IMR-90 (cell line): ENCODE results near the gene DLGAP4. TPM values are rescaled to one million over a fixed set of nuclear protein-coding genes. Genes with fewer than 3 reads are reported as not detected.

Experiments
- ATAC-seq: fragments of 200-7000 bp; cut with Tn5 transposase; 2 replicates; pipeline ENCODE4 v1.9.1; 2020; ENCODE audit warnings: low read depth, mild to moderate bottlenecking, moderate library complexity
- BruUV-seq: library from RNA; stranded (reverse); fragments of 400-500 nt; replicated peaks from 2 replicates; lab custom pipeline; 2021; lab: Mats Ljungman, UMichigan
- CTCF ChIA-PET: fragments of 300-600 bp; formaldehyde crosslinking; extraction: SDS; loops from one replicate; lab custom pipeline; 2021; ENCODE audit warnings: antibody characterized with exemption; lab: Yijun Ruan, JAX
- POLR2A ChIA-PET: fragments of 300-600 bp; sonication (Branson Sonifier 250); formaldehyde crosslinking; loops from one replicate; lab custom pipeline; 2022; ENCODE audit warnings: antibody characterized with exemption; ENCODE audit not compliant: unreplicated experiment; lab: Charles Lee
- DNase-seq: peaks from one replicate; pipeline ENCODE4 v3.0.0; 2013
- H2AFZ ChIP-seq: replicated peaks from 2 replicates; pipeline ENCODE3; 2013; ENCODE audit warnings: low read length, mild to moderate bottlenecking; ENCODE audit not compliant: poor library complexity
- H2AK5ac ChIP-seq: 2 replicates; pipeline ENCODE4 v1.6.1; 2013; ENCODE audit warnings: low read depth, low read length, inconsistent platforms
- H2AK9ac ChIP-seq: replicated peaks from 2 replicates; pipeline ENCODE3; 2013; ENCODE audit warnings: mild to moderate bottlenecking, low read depth, low read length, moderate library complexity; ENCODE audit not compliant: poor library complexity
- H2BK120ac ChIP-seq: 2 replicates; pipeline ENCODE4 v1.6.1; 2013; ENCODE audit warnings: low read depth, low read length, inconsistent platforms
- H2BK15ac ChIP-seq: 3 replicates; pipeline ENCODE4 v1.6.1; 2013; ENCODE audit warnings: low read depth, low read length, inconsistent platforms
- H2BK20ac ChIP-seq: 2 replicates; pipeline ENCODE4 v1.6.1; 2013; ENCODE audit warnings: low read depth, mild to moderate bottlenecking, inconsistent platforms, low read length, moderate library complexity
- H2BK5ac ChIP-seq: 2 replicates; pipeline ENCODE4 v1.6.1; 2013; ENCODE audit warnings: mild to moderate bottlenecking, low read depth, low read length, inconsistent platforms; ENCODE audit not compliant: poor library complexity, severe bottlenecking
- H3K14ac ChIP-seq: replicated peaks from 2 replicates; pipeline ENCODE4 v1.6.1; 2013; ENCODE audit warnings: low read depth, low read length, inconsistent platforms
- H3K18ac ChIP-seq: 2 replicates; pipeline ENCODE4 v1.6.1; 2013; ENCODE audit warnings: low read depth, low read length, control low read depth
- H3K23ac ChIP-seq: 2 replicates; pipeline ENCODE4 v1.6.1; 2013; ENCODE audit warnings: low read depth, low read length, inconsistent platforms
- H3K27ac ChIP-seq: 2 replicates; pipeline ENCODE4 v1.5.1; 2013; ENCODE audit warnings: mild to moderate bottlenecking, control low read depth, low read length; ENCODE audit not compliant: insufficient read depth
- H3K27me3 ChIP-seq: 2 replicates; pipeline ENCODE4 v1.6.1; 2013; ENCODE audit warnings: low read length; ENCODE audit not compliant: control insufficient read depth, insufficient read depth
- H3K36me3 ChIP-seq: 2 replicates; pipeline ENCODE4 v1.6.1; 2013; ENCODE audit warnings: low read length, mixed read lengths; ENCODE audit not compliant: control insufficient read depth, insufficient read depth
- H3K4ac ChIP-seq: 2 replicates; pipeline ENCODE4 v1.6.1; 2013; ENCODE audit warnings: low read depth, low read length, inconsistent platforms
- H3K4me1 ChIP-seq: 2 replicates; pipeline ENCODE4 v1.6.1; 2013; ENCODE audit warnings: low read length, mixed read lengths; ENCODE audit not compliant: control insufficient read depth, insufficient read depth
- H3K4me2 ChIP-seq: 2 replicates; pipeline ENCODE4 v1.6.1; 2013; ENCODE audit warnings: low read depth, mild to moderate bottlenecking, control low read depth, low read length, moderate library complexity
- H3K4me3 ChIP-seq: 2 replicates; pipeline ENCODE4 v1.5.1; 2013; ENCODE audit warnings: low read depth, mild to moderate bottlenecking, control low read depth, low read length, moderate library complexity; ENCODE audit not compliant: insufficient read depth
- H3K56ac ChIP-seq: 2 replicates; pipeline ENCODE4 v1.6.1; 2013; ENCODE audit warnings: low read length, inconsistent platforms; ENCODE audit not compliant: insufficient read depth; ENCODE audit errors: extremely low read depth
- H3K79me1 ChIP-seq, 2 experiments: 2 replicates each; pipeline ENCODE4 v1.6.1; 2013; ENCODE audit warnings: low read length in 2 of 2, inconsistent platforms in 1 of 2, low read depth in 1 of 2
- H3K9ac ChIP-seq: 2 replicates; pipeline ENCODE4 v1.6.1; 2013; ENCODE audit warnings: low read depth, low read length, control low read depth
- H3K9me1 ChIP-seq: 2 replicates; pipeline ENCODE4 v1.6.1; 2013; ENCODE audit warnings: low read length, inconsistent platforms; ENCODE audit not compliant: insufficient read depth
- H3K9me3 ChIP-seq: 2 replicates; pipeline ENCODE4 v1.6.1; 2013; ENCODE audit warnings: low read length; ENCODE audit not compliant: control insufficient read depth, insufficient read depth
- H4K20me1 ChIP-seq: 2 replicates; pipeline ENCODE4 v1.6.1; 2013; ENCODE audit warnings: low read length, inconsistent platforms; ENCODE audit not compliant: insufficient read depth
- H4K5ac ChIP-seq: 2 replicates; pipeline ENCODE4 v1.6.1; 2013; ENCODE audit warnings: mild to moderate bottlenecking, low read depth, low read length, control low read depth
- H4K8ac ChIP-seq, 2 experiments: 2 replicates each; pipeline ENCODE4 v1.6.1; 2013; ENCODE audit warnings: low read depth in 2 of 2, low read length in 2 of 2, control low read depth in 1 of 2, inconsistent platforms in 1 of 2
- H4K91ac ChIP-seq: 2 replicates; pipeline ENCODE4 v1.6.1; 2013; ENCODE audit warnings: low read depth, low read length, inconsistent platforms; ENCODE audit not compliant: insufficient read depth
- BHLHE40 ChIP-seq: fragments of 150-350 bp; IDR thresholded peaks from 2 replicates; pipeline ENCODE4 v1.6.1; 2016; ENCODE audit warnings: mild to moderate bottlenecking, low read depth, low read length
- CEBPB ChIP-seq: IDR thresholded peaks from 2 replicates; pipeline ENCODE4 v1.6.1; 2012; ENCODE audit warnings: low read depth, low read length, improper control_type of control experiment
- CTCF ChIP-seq: conservative IDR thresholded peaks from 2 replicates; pipeline ENCODE4 v1.5.1; 2012; ENCODE audit warnings: mild to moderate bottlenecking, low read depth, low read length, improper control_type of control experiment
- FOS ChIP-seq: fragments of 150-350 bp; IDR thresholded peaks from 2 replicates; pipeline ENCODE4 v1.6.1; 2016; ENCODE audit warnings: low read depth, low read length
- MAFK ChIP-seq: IDR thresholded peaks from 2 replicates; pipeline ENCODE4 v1.6.1; 2012; ENCODE audit warnings: low read depth, low read length, improper control_type of control experiment
- NFE2L2 ChIP-seq: fragments of 150-350 bp; IDR thresholded peaks from 2 replicates; pipeline ENCODE4 v1.6.1; 2016; ENCODE audit warnings: low read depth, mild to moderate bottlenecking, low read length
- POLR2A ChIP-seq: IDR thresholded peaks from 2 replicates; pipeline ENCODE4 v1.6.1; 2012; ENCODE audit warnings: mild to moderate bottlenecking, low read depth, low read length
- RAD21 ChIP-seq: IDR thresholded peaks from 2 replicates; pipeline ENCODE4 v1.6.1; 2012; ENCODE audit warnings: low read length, improper control_type of control experiment
- RFX5 ChIP-seq: IDR thresholded peaks from 2 replicates; pipeline ENCODE4 v1.8.0; 2012; ENCODE audit warnings: low read depth, mild to moderate bottlenecking, low read length, moderate library complexity
- SMC3 ChIP-seq: fragments of 150-350 bp; IDR thresholded peaks from 2 replicates; pipeline ENCODE4 v1.6.1; 2016; ENCODE audit warnings: low read depth, mild to moderate bottlenecking, antibody characterized with exemption, low read length, moderate library complexity
- WGBS, 2 experiments: methylation state at CpG; one replicate each; pipeline versions ENCODE4 v1.1.5 to v1.1.7; 2013; ENCODE audit warnings: missing lambda C conversion rate in 2 of 2; ENCODE audit not compliant: insufficient read length in 1 of 2; ENCODE audit errors: extremely low coverage in 2 of 2; 5-methylcytosine and 5-hydroxymethylcytosine counted together
- dilution Hi-C: fragments of 300-500 bp; cut with HindIII; formaldehyde crosslinking; loops from one replicate; pipeline ENCODE4 v1.14.3; 2018; ENCODE audit warnings: low sequenced_read_pairs; ENCODE audit not compliant: unreplicated experiment
- in situ Hi-C: fragments of 300-500 bp; cut with MboI; formaldehyde crosslinking; loops from 3 replicates; pipeline ENCODE4 v1.14.3; 2019; ENCODE audit warnings: low sequenced_read_pairs, inconsistent platforms, mixed read lengths
- intact Hi-C: fragments of 100-400 bp; cut with micrococcal nuclease; formaldehyde crosslinking; loops from 2 replicates; pipeline ENCODE4 v1.10.0; 2022
- polyA plus RNA-seq, 3 experiments: library from polyadenylated mRNA; depleted of rRNA; stranded (reverse); fragments of >200 nt; gene quantifications; 2 replicates each; pipeline ENCODE4 v1.2.3, GENCODE V29; 2012; ENCODE audit warnings: low replicate concordance in 1 of 3
- total RNA-seq: library from RNA; depleted of rRNA; stranded (reverse); fragments of >200 nt; gene quantifications from 2 replicates; pipeline ENCODE4 v1.2.3, GENCODE V29; 2012

The DLGAP4 gene
- total and polyA plus RNA-seq, 2 of the 4 experiments (the other 2 are of a cell fraction): 32.3 to 73.2 TPM

GRCh38 chr20:36359668-36360406 is 53.7 kb downstream of the DLGAP4 start:
- no peak overlapping the region for H3K4me2 ChIP-seq
- no peaks in the 10 kb centered on the region for H3K9me1 ChIP-seq
- H3K18ac ChIP-seq: no peak overlapping the region
- H4K8ac ChIP-seq: no peak overlapping the region
- no peaks in the 10 kb centered on the region for H3K79me1 ChIP-seq
- no peak overlapping the region for H2BK20ac ChIP-seq
- H2BK120ac ChIP-seq: no peak overlapping the region
- no peaks in the 10 kb centered on the region for H3K9me3 ChIP-seq
- no peaks in the 10 kb centered on the region for H3K36me3 ChIP-seq
- H4K91ac ChIP-seq: no peak overlapping the region
- H3K4me3 ChIP-seq: no peak overlapping the region
- H3K14ac ChIP-seq: no peak overlapping the region
- no peak for DNase-seq
- WGBS, 2 experiments: 64% methylated on average over 7 of the region's 11 CpGs; no CpG with 5 or more reads in 1 of the 2 experiments
- no peak overlapping the region for H2BK15ac ChIP-seq
- dilution Hi-C loops (no loop called here), intact Hi-C loops (no loop called here), in situ Hi-C loops (no loop called here)
- BruUV-seq: no TSS peak
- no peak overlapping the region for H2BK5ac ChIP-seq
- no peak overlapping the region for H2AK9ac ChIP-seq
- H3K56ac ChIP-seq: no peak overlapping the region
- H3K9ac ChIP-seq: no peak overlapping the region
- ATAC-seq: no peak
- H2AFZ ChIP-seq: no peak overlapping the region
- H3K23ac ChIP-seq: no peak overlapping the region
- no peak overlapping the region for H3K27ac ChIP-seq
- no peak overlapping the region for H2AK5ac ChIP-seq
- H3K27me3 ChIP-seq: peaks cover 22% of the 10 kb centered on the region
- no peak overlapping the region for H4K5ac ChIP-seq
- no peak overlapping the region for H3K4ac ChIP-seq
- no peaks in the 10 kb centered on the region for H4K20me1 ChIP-seq
- ChIA-PET CTCF (no interaction called here), POLR2A (no interaction called here)
- TF ChIP-seq SMC3 (no peak), BHLHE40 (no peak), CTCF (no peak), CEBPB (no peak), POLR2A (no peak), RAD21 (no peak), FOS (no peak), MAFK (no peak), NFE2L2 (no peak), RFX5 (no peak)
- H3K4me1 ChIP-seq: no peaks in the 10 kb centered on the region
